PC-9 (cell line): ENCODE data around the gene HDAC5. TPM values are rescaled to one million over a fixed set of nuclear protein-coding genes. Genes with fewer than 3 reads are reported as not detected.
A peak's percentile ranks its signal among the peaks of the same experiment; 100 is the strongest.

Experiments used
- Bru-seq: library from RNA; stranded (reverse); fragments of 400-500 nt; gene quantifications from one replicate; lab custom pipeline; 2021; lab: Mats Ljungman, UMichigan
- BruChase-seq, 2 experiments: library from RNA; stranded (reverse); fragments of 400-500 nt; gene quantifications; one replicate each; lab custom pipeline; 2021; lab: Mats Ljungman, UMichigan
- BruUV-seq: library from RNA; stranded (reverse); fragments of 400-500 nt; replicated peaks from 2 replicates; lab custom pipeline; 2021; lab: Mats Ljungman, UMichigan
- CTCF ChIA-PET: fragments of 300-600 bp; sonication (Branson Sonifier 250); formaldehyde crosslinking; loops from one replicate; lab custom pipeline; 2022; ENCODE audit warnings: antibody characterized with exemption; lab: Charles Lee
- POLR2A ChIA-PET: fragments of 300-600 bp; sonication (Branson Sonifier 250); formaldehyde crosslinking; loops from one replicate; lab custom pipeline; 2022; ENCODE audit warnings: antibody characterized with exemption; ENCODE audit not compliant: unreplicated experiment; lab: Charles Lee
- DNase-seq, 2 experiments: peaks; one replicate each; pipeline versions ENCODE4 v3.0.0 to v3.0.0-alpha.2; 2015 to 2022; ENCODE audit warnings: mixed read lengths in 1 of 2
- H2AFZ ChIP-seq: fragments of 200-600 bp; sonication (generic); 2 replicates; pipeline ENCODE4 v1.8.1; 2017; ENCODE audit warnings: antibody characterized with exemption
- H3F3A ChIP-seq: fragments of 200-600 bp; sonication (generic); 2 replicates; pipeline ENCODE4 v1.8.1; 2017; ENCODE audit warnings: antibody characterized with exemption, mild to moderate bottlenecking, low read depth; ENCODE audit not compliant: insufficient read depth
- H3K27ac ChIP-seq: fragments of 200-600 bp; sonication (generic); 2 replicates; pipeline ENCODE4 v1.6.1; 2016; ENCODE audit warnings: mixed run types
- H3K27me3 ChIP-seq: fragments of 200-600 bp; sonication (generic); 2 replicates; pipeline ENCODE4 v1.6.1; 2016; ENCODE audit warnings: low read depth, mixed run types; ENCODE audit not compliant: insufficient read depth
- H3K36me3 ChIP-seq: fragments of 200-600 bp; sonication (generic); 2 replicates; pipeline ENCODE4 v1.6.1; 2016; ENCODE audit warnings: low read depth, mixed run types
- H3K4me1 ChIP-seq: fragments of 200-600 bp; sonication (generic); replicated peaks from 2 replicates; pipeline ENCODE4 v1.6.1; 2016; ENCODE audit warnings: mixed run types; ENCODE audit not compliant: insufficient read depth
- H3K4me2 ChIP-seq: fragments of 200-600 bp; sonication (generic); 2 replicates; pipeline ENCODE4 v1.6.1; 2017; ENCODE audit warnings: mixed run types
- H3K4me3 ChIP-seq: fragments of 200-600 bp; sonication (generic); 2 replicates; pipeline ENCODE4 v1.6.1; 2016; ENCODE audit warnings: mixed run types
- H3K79me2 ChIP-seq: fragments of 200-600 bp; sonication (generic); 2 replicates; pipeline ENCODE4 v1.6.1; 2017; ENCODE audit warnings: low read depth, mixed run types
- H3K9me2 ChIP-seq: fragments of 200-600 bp; sonication (generic); 2 replicates; pipeline ENCODE4 v1.8.1; 2017; ENCODE audit warnings: mild to moderate bottlenecking; ENCODE audit not compliant: insufficient read depth
- H3K9me3 ChIP-seq: fragments of 200-600 bp; sonication (generic); 2 replicates; pipeline ENCODE4 v1.8.1; 2016; ENCODE audit warnings: low read depth; ENCODE audit not compliant: insufficient read depth
- H4K20me1 ChIP-seq: fragments of 200-600 bp; sonication (generic); 2 replicates; pipeline ENCODE4 v1.8.1; 2017; ENCODE audit not compliant: insufficient read depth
- EZH2 ChIP-seq: fragments of 200-600 bp; sonication (generic); IDR thresholded peaks from 2 replicates; pipeline ENCODE4 v1.8.0; 2017; ENCODE audit warnings: antibody characterized with exemption, low read depth
- intact Hi-C: fragments of 100-400 bp; cut with micrococcal nuclease; formaldehyde crosslinking; loops from one replicate; pipeline ENCODE4 v1.10.0; 2022; ENCODE audit not compliant: unreplicated experiment
- long read RNA-seq: library from polyadenylated mRNA; stranded (forward); transcript quantifications from one replicate; pipeline ENCODE4 v2.0.0, GENCODE V29; 2022
- total RNA-seq: library from RNA; stranded (reverse); gene quantifications from 2 replicates; pipeline ENCODE4 v1.2.3, GENCODE V29; 2021
- TF ChIP-seq, protein P1 (sequence below): fragments of 200-600 bp; sonication (generic); conservative IDR thresholded peaks from 2 replicates; pipeline ENCODE4 v1.6.1; 2017; ENCODE audit warnings: mixed run types, antibody characterized with exemption, mild to moderate bottlenecking, moderate library complexity

Gene HDAC5
- total RNA-seq (24.0 and 40.5 TPM in 2 replicates), Bru-seq, nascent RNA (percentile 43 among the genes with signal in this experiment), BruChase-seq, experiment 1, labeled RNA remaining after a 2-hour chase (percentile 55 among the genes with signal in this experiment), BruChase-seq, experiment 2, labeled RNA remaining after a 6-hour chase (percentile 53 among the genes with signal in this experiment)
- long read RNA-seq, full-length matches to known transcripts: 13 of 54 reads
- long read RNA-seq, partial matches to known transcripts: 10 of 54 reads
- long read RNA-seq, other reads (novel, unspliced or antisense): 31 of 54 reads

DNA sequence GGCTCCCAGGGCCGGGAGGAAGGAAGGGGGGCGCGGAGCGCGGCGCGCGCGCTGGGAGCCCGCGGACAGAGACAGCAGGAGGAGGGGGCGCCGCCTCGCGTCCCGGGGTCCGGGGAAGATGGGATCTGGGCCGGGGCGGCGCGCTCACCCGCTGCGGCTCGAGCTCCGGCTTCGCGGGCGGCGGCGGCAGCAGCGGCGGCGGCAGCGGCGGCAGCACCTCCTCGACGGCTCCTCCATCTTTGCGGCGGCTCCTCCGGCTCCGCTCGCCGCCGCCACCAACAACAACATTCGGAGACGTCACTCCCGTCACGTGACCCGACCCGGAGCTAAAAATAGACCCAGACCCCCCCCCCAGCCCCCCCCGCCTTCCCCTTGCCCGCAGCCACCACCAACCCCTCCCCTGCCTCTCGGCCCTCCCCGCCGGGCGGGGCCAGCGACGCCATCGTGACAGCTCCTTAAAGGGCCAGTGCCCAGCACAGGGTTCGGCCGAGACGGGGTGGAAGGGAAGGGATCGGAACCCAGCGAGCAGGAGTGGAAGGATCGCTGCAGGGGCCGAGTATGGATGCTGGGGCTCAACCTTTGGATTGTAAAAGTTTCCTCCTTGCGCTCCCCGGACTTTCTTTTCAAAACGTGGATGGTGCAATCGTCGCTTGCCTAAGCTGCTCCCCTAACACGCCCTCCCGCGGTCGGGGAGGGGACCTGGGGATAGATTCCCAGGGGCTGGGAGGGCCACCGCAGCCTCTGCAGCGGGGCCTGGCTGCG is at the start of gene HDAC5:
HDAC5 (minus strand) TSS at position 286 of the 762 bp plus-strand sequence. CDS start 6,126 bp downstream, outside the sequence.
- Histone ChIP-seq H2AFZ (peak within 1 kb of the TSS; percentile 94), H3K27me3 (peaks cover 4% of the 10 kb centered on the region; the same call in 1 of the 2 replicates), H3K4me3 (peak within 1 kb of the TSS; percentile 84), H3K27ac (peak within 1 kb of the TSS; percentile 68), H3F3A (no peaks in the 10 kb centered on the region), H3K79me2 (no peaks in the 10 kb centered on the region), H3K4me1 (peaks cover 7% of the 10 kb centered on the region), H3K9me3 (no peaks in the 10 kb centered on the region), H3K4me2 (peak within 1 kb of the TSS; percentile 83), H4K20me1 (0 out of 2 replicates have a peak, but pooled peaks cover 4% of the 10 kb centered on the region), H3K9me2 (no peaks in the 10 kb centered on the region), H3K36me3 (no peaks in the 10 kb centered on the region)
- no TSS peak for BruUV-seq
- peak; percentile 75 to 91 for DNase-seq
- no peak for TF ChIP-seq EZH2
- TF ChIP-seq, protein P1, sequence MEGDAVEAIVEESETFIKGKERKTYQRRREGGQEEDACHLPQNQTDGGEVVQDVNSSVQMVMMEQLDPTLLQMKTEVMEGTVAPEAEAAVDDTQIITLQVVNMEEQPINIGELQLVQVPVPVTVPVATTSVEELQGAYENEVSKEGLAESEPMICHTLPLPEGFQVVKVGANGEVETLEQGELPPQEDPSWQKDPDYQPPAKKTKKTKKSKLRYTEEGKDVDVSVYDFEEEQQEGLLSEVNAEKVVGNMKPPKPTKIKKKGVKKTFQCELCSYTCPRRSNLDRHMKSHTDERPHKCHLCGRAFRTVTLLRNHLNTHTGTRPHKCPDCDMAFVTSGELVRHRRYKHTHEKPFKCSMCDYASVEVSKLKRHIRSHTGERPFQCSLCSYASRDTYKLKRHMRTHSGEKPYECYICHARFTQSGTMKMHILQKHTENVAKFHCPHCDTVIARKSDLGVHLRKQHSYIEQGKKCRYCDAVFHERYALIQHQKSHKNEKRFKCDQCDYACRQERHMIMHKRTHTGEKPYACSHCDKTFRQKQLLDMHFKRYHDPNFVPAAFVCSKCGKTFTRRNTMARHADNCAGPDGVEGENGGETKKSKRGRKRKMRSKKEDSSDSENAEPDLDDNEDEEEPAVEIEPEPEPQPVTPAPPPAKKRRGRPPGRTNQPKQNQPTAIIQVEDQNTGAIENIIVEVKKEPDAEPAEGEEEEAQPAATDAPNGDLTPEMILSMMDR: peak; percentile 75
- intact Hi-C loops: loop anchor here (1.0 kb wide), 2 partner anchors 12 to 18 kb away; partner anchors contain the start of gene HROB
- ChIA-PET CTCF (interaction anchor here (0.6 to 1.2 kb wide), 8 partner anchors 12 to 246 kb away, joined by 3 to 14 read pairs (median 5); no protein-coding TSS in a partner anchor), POLR2A (interaction anchor here (0.6 to 1.0 kb wide), 6 partner anchors 14 to 415 kb away, joined by 3 to 23 read pairs (median 7); partner anchors contain the start of gene DUSP3)

GRCh38 chr17:44171931-44172455 is 48.6 kb upstream of the HDAC5 start:
- BruUV-seq: no TSS peak
- ChIA-PET CTCF (interaction anchor here (0.6 kb wide), 1 partner anchor 72 kb away, joined by 3 read pairs; no protein-coding TSS in a partner anchor), POLR2A (no interaction called here)

More at GRCh38 chr17:44171931-44172455, 48.6 kb upstream of the HDAC5 start:
- peaks cover 11% of the 10 kb centered on the region; the same call in 1 of the 2 replicates for H3F3A ChIP-seq
- H3K9me3 ChIP-seq: no peaks in the 10 kb centered on the region
- intact Hi-C loops: no loop called here
- H4K20me1 ChIP-seq: no peaks in the 10 kb centered on the region
- TF ChIP-seq EZH2: no peak
- TF ChIP-seq, protein P1: no peak
- no peak for DNase-seq
- H3K79me2 ChIP-seq: no peaks in the 10 kb centered on the region
- H2AFZ ChIP-seq: no peak overlapping the region
- no peaks in the 10 kb centered on the region for H3K9me2 ChIP-seq
- no peak overlapping the region for H3K27ac ChIP-seq
- no peaks in the 10 kb centered on the region for H3K4me1 ChIP-seq
- no peak overlapping the region for H3K4me3 ChIP-seq
- no peaks in the 10 kb centered on the region for H3K27me3 ChIP-seq
- H3K36me3 ChIP-seq: no peaks in the 10 kb centered on the region
- H3K4me2 ChIP-seq: no peak overlapping the region
